K562 (cell line): ENCODE data around the gene DNMBP. TPM values are rescaled to one million over a fixed set of nuclear protein-coding genes. Genes with fewer than 3 reads are reported as not detected.

Experiments used
- ATAC-seq: fragments of 200-7000 bp; cut with Tn5 transposase; 3 replicates; pipeline ENCODE4 v1.9.1; 2020; ENCODE audit warnings: moderate library complexity
- BruUV-seq: library from RNA; stranded (reverse); fragments of 400-500 nt; replicated peaks from 2 replicates; lab custom pipeline; 2021; lab: Mats Ljungman, UMichigan
- CTCF ChIA-PET: fragments of 300-600 bp; formaldehyde crosslinking; extraction: SDS; loops from one replicate; lab custom pipeline; 2021; ENCODE audit warnings: low intra/inter-chr PET ratio; lab: Yijun Ruan, JAX
- POLR2A ChIA-PET: fragments of 300-600, 350-650 bp; sonication (Branson Sonifier 250); formaldehyde crosslinking; extraction: SDS; loops from one replicate; lab custom pipeline; 2021; ENCODE audit warnings: antibody characterized with exemption, inconsistent platforms; lab: Yijun Ruan, JAX
- DNase-seq, 4 experiments: peaks; one replicate each; pipeline versions ENCODE4 v3.0.0 to v3.0.0-alpha.2; 2011 to 2018; ENCODE audit warnings: low spot score in 3 of 4, mixed read lengths in 3 of 4; ENCODE audit errors: extremely low read depth in 1 of 4
- FAIRE-seq: peaks from 2 replicates; lab custom pipeline; 2011; peaks lifted over from hg19 to GRCh38; lab: Jason Lieb, UNC
- H2AFZ ChIP-seq: 2 replicates; pipeline ENCODE4 v1.6.0; 2011; ENCODE audit warnings: low read depth, low read length, control low read depth, inconsistent platforms
- H3K27ac ChIP-seq: fragments of 200-600 bp; 3 replicates; pipeline ENCODE4 v1.8.0; 2011; ENCODE audit warnings: low read depth, mild to moderate bottlenecking, control low read depth, inconsistent platforms, low read length, moderate library complexity, mixed read lengths; ENCODE audit errors: extremely low read depth
- H3K27me3 ChIP-seq, 2 experiments: fragments of 300-600 bp in 1 of 2; 2 replicates in 1 of 2; 3 replicates in 1 of 2; pipeline versions ENCODE4 v1.6.0 to v1.8.0; 2011; ENCODE audit warnings: inconsistent platforms in 2 of 2, low read length in 2 of 2, mild to moderate bottlenecking in 1 of 2, mixed read lengths in 1 of 2, moderate library complexity in 1 of 2; ENCODE audit not compliant: control insufficient read depth in 2 of 2, insufficient read depth in 2 of 2
- H3K36me3 ChIP-seq: fragments of 300-600 bp; 3 replicates; pipeline ENCODE4 v1.8.0; 2011; ENCODE audit warnings: mild to moderate bottlenecking, low read length, inconsistent platforms; ENCODE audit not compliant: control insufficient read depth, insufficient read depth
- H3K4me1 ChIP-seq, 2 experiments: fragments of 200-600 bp in 1 of 2; replicated peaks in 1 of 2; 2 replicates in 1 of 2; 3 replicates in 1 of 2; pipeline versions ENCODE4 v1.5.1 to v1.8.0; 2011; ENCODE audit warnings: inconsistent platforms in 2 of 2, low read length in 2 of 2, mild to moderate bottlenecking in 1 of 2, mixed read lengths in 1 of 2, moderate library complexity in 1 of 2; ENCODE audit not compliant: control insufficient read depth in 2 of 2, insufficient read depth in 2 of 2
- H3K4me2 ChIP-seq: 2 replicates; pipeline ENCODE4 v1.6.1; 2011; ENCODE audit warnings: low read length, control low read depth, inconsistent platforms, mixed read lengths; ENCODE audit not compliant: insufficient read depth
- H3K4me3 ChIP-seq: fragments of 200-600 bp; sonication (generic), shearing (Covaris generic); 2 replicates; pipeline ENCODE4 v1.5.1; 2016; ENCODE audit warnings: control low read depth, inconsistent platforms
- H3K79me2 ChIP-seq: fragments of 200-600 bp; 3 replicates; pipeline ENCODE4 v1.8.0; 2011; ENCODE audit warnings: low read length, inconsistent platforms; ENCODE audit not compliant: control insufficient read depth, insufficient read depth
- H3K9ac ChIP-seq, 2 experiments: 2 replicates each; pipeline versions ENCODE4 v1.6.0 to v1.6.1; 2011; ENCODE audit warnings: low read depth in 2 of 2, low read length in 2 of 2, control low read depth in 1 of 2, inconsistent platforms in 1 of 2, mild to moderate bottlenecking in 1 of 2, mixed read lengths in 1 of 2; ENCODE audit not compliant: insufficient read depth in 1 of 2
- H3K9me1 ChIP-seq: one replicate; pipeline ENCODE4 v1.6.0; 2011; ENCODE audit warnings: inconsistent platforms, mild to moderate bottlenecking, low read length, moderate library complexity; ENCODE audit not compliant: control insufficient read depth, insufficient read depth
- H3K9me3 ChIP-seq: replicated peaks from 2 replicates; pipeline ENCODE4 v1.5.1; 2011; ENCODE audit warnings: low read depth, low read length, inconsistent platforms; ENCODE audit not compliant: control insufficient read depth, insufficient read depth
- H4K20me1 ChIP-seq: replicated peaks from 2 replicates; pipeline ENCODE4 v1.6.1; 2011; ENCODE audit warnings: low read length, inconsistent platforms, mixed read lengths; ENCODE audit not compliant: control insufficient read depth, insufficient read depth
- CTCFL ChIP-seq: IDR thresholded peaks from 2 replicates; pipeline ENCODE4 v1.6.1; 2011; ENCODE audit warnings: borderline replicate concordance, low read depth, mild to moderate bottlenecking, moderate library complexity, low read length; ENCODE audit not compliant: insufficient read depth, poor library complexity, severe bottlenecking
- NFXL1 ChIP-seq: fragments of 450-650 bp; formaldehyde crosslinking; IDR thresholded peaks from 2 replicates; pipeline ENCODE4 v1.4.0; 2021; ENCODE audit warnings: mild to moderate bottlenecking
- NKRF ChIP-seq: fragments of 450-650 bp; IDR thresholded peaks from 2 replicates; pipeline ENCODE4 v1.6.1; 2016; ENCODE audit warnings: borderline replicate concordance
- PHTF2 ChIP-seq: fragments of 250-450 bp; sonication (Bioruptor Pico); IDR thresholded peaks from 2 replicates; pipeline ENCODE4 v1.5.0; 2021; ENCODE audit warnings: mild to moderate bottlenecking
- POU5F1 ChIP-seq: fragments of 150-350 bp; IDR thresholded peaks from 2 replicates; pipeline ENCODE4 v1.6.1; 2014; ENCODE audit warnings: borderline replicate concordance, low read length, low read depth, mild to moderate bottlenecking; ENCODE audit not compliant: partially characterized antibody
- STAT6 ChIP-seq: sonication (generic); formaldehyde crosslinking; IDR thresholded peaks from 2 replicates; pipeline ENCODE4 v1.8.1; 2023; ENCODE audit warnings: mild to moderate bottlenecking, missing genetic modification reagents
- THRA ChIP-seq: fragments of 450-650 bp; IDR thresholded peaks from 2 replicates; pipeline ENCODE4 v1.6.1; 2017; ENCODE audit warnings: mild to moderate bottlenecking, moderate library complexity
- ZKSCAN1 ChIP-seq: fragments of 150-350 bp; IDR thresholded peaks from 2 replicates; pipeline ENCODE4 v1.6.1; 2016; ENCODE audit warnings: low read depth, low read length
- ZNF277 ChIP-seq: fragments of 250-450 bp; sonication (Bioruptor Pico); IDR thresholded peaks from 2 replicates; pipeline ENCODE4 v1.8.0; 2022; ENCODE audit warnings: inconsistent platforms, mild to moderate bottlenecking, moderate library complexity, borderline replicate concordance
- ZNF511 ChIP-seq: sonication (generic); formaldehyde crosslinking; IDR thresholded peaks from 2 replicates; pipeline ENCODE4 v1.8.0; 2022; ENCODE audit warnings: mild to moderate bottlenecking, missing genetic modification reagents
- ZNF644 ChIP-seq: fragments of 200-800 bp; sonication (Bioruptor generic); IDR thresholded peaks from 2 replicates; pipeline ENCODE4 v1.6.1; 2016; ENCODE audit warnings: low read depth, missing genetic modification characterization, missing compliant biosample characterization
- ZNF695 ChIP-seq: fragments of 450-650 bp; formaldehyde crosslinking; IDR thresholded peaks from 2 replicates; pipeline ENCODE4 v1.4.0; 2020; ENCODE audit warnings: mild to moderate bottlenecking, moderate library complexity
- WGBS: fragments of 100-300 bp; shearing (Covaris generic); methylation state at CpG from one replicate; pipeline ENCODE4 v1.1.6; 2016; ENCODE audit warnings: low coverage, mixed read lengths; ENCODE audit not compliant: insufficient coverage; ENCODE audit errors: missing lambda C conversion rate; 5-methylcytosine and 5-hydroxymethylcytosine counted together
- in situ Hi-C: fragments of 300-500 bp; cut with MboI; formaldehyde crosslinking; loops from 4 replicates; pipeline ENCODE4 v1.15.0; 2018; ENCODE audit warnings: inconsistent platforms, mixed read lengths
- intact Hi-C: fragments of 100-400 bp; cut with micrococcal nuclease; formaldehyde crosslinking; loops from 2 replicates; pipeline ENCODE4 v1.14.2; 2022
- polyA plus RNA-seq, 8 experiments: library from polyadenylated mRNA; depleted of rRNA in 4 of 8; stranded (reverse) in 5 of 8; unstranded in 3 of 8; fragments of >200 nt; fragmentation: Nextera tagmentation in 2 of 8; fragmentation: Illumina TruSeq in 1 of 8; extraction: Ambion mirVana in 2 of 8; extraction: Trizol in 1 of 8; gene quantifications; 2 replicates each; pipeline versions ENCODE4 v1.2.1 to v1.2.3, GENCODE V29; 2011 to 2014; ENCODE audit warnings: inconsistent platforms in 1 of 8, missing spikeins in 1 of 8
- total RNA-seq, 7 experiments: library from RNA; depleted of rRNA in 6 of 7; stranded (reverse); fragments of >200 nt in 6 of 7; fragmentation: Illumina TruSeq in 2 of 7; extraction: Trizol in 2 of 7; gene quantifications; 2 replicates each; pipeline versions ENCODE4 v1.2.1 to v1.2.3, GENCODE V29; 2011 to 2021; ENCODE audit warnings: low replicate concordance in 1 of 7

Gene DNMBP
- total and polyA plus RNA-seq, 9 of the 15 experiments (the other 6 are each of a cell fraction or from before 2014, with no cell fraction given): 0.83 to 3.7 (median 2.2) TPM

- intact Hi-C loops: no loop called here
- no peak overlapping the region for H3K4me2 ChIP-seq
- no peaks in the 10 kb centered on the region for H3K79me2 ChIP-seq
- no peak for TF ChIP-seq ZNF695 (CRISPR knock-in tag)
- no peak for TF ChIP-seq THRA
- no peak for TF ChIP-seq ZKSCAN1
- TF ChIP-seq NFXL1 (CRISPR knock-in tag): no peak
- no peak for TF ChIP-seq PHTF2 (CRISPR knock-in tag)
- TF ChIP-seq ZNF277 (CRISPR knock-in tag): no peak
- no peak for TF ChIP-seq CTCFL
- no peak for TF ChIP-seq NKRF
- no peak for TF ChIP-seq ZNF511 (CRISPR knock-in tag)
- TF ChIP-seq ZNF644 (tag): no peak
- no peak for TF ChIP-seq STAT6 (CRISPR knock-in tag)
- TF ChIP-seq POU5F1: no peak
Observed at GRCh38 chr10:99964791-99965190, 45.0 kb downstream of the DNMBP start.

More at GRCh38 chr10:99964791-99965190, 45.0 kb downstream of the DNMBP start:
- H3K36me3 ChIP-seq: no peaks in the 10 kb centered on the region
- H4K20me1 ChIP-seq: no peaks in the 10 kb centered on the region
- no peak overlapping the region for H3K4me3 ChIP-seq
- no peak overlapping the region for H3K9ac ChIP-seq
- no peak for ATAC-seq
- H3K9me3 ChIP-seq: no peaks in the 10 kb centered on the region
- WGBS: 87% methylated on average over 4 of the region's 7 CpGs
- no peak overlapping the region for H3K27ac ChIP-seq
- BruUV-seq: no TSS peak
- H2AFZ ChIP-seq: no peak overlapping the region
- ChIA-PET CTCF (interaction anchor here (1.2 kb wide), 1 partner anchor 119 kb away, joined by 3 read pairs; no protein-coding TSS in a partner anchor), POLR2A (no interaction called here)
- no peak for FAIRE-seq
- no peaks in the 10 kb centered on the region for H3K9me1 ChIP-seq
- in situ Hi-C loops: no loop called here
- H3K4me1 ChIP-seq: no peaks in the 10 kb centered on the region; a peak in 2 of 5 replicates
- no peaks in the 10 kb centered on the region for H3K27me3 ChIP-seq
- DNase-seq: no peak
